ENCODE data around the gene BEAN1. TPM values are rescaled to one million over a fixed set of nuclear protein-coding genes. Genes with fewer than 3 reads are reported as not detected.

The BEAN1 gene
- total and polyA plus RNA-seq, 12 donors: 0.26 to 9.6 (median 2.0) TPM

DNA sequence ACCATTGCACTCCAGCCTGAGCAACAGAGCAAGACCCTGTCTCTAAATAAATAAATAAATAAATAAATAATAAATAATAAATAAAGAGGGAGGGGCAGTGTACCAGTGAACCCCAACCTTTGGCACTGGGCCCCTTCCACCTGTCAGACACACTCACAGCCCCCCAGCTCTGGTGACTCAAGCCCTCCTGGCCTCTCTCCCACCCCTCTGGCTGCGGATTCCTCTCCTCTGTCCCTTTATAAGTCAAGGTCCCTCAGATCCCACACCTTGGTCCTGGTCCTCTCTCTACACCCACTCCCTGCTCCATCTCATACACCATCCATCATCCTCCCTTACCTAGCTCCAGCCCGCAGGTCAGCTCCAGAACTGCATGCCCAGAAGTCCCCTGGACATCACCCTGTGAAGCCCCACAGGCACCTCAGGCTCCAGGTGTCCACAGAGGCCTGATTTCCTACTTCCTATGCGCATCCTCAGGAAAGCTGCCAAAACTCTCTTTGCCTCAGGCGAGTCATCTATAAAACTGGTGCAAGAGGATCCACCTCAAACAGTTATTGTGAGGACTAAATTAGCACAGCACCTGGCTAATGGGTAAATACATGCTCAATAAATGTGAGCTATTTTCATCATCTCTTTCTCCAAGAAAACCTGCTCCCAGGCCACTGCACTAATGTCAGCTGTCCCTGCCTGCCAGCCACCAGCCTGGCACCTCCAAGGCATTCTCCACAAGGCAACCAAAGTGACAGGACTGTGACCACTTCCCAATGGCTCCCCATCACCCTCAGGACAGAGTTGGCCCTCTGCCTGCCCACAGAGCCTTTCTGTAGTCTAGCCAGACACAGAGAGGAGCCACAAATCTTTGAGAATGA, 46.8 kb downstream of the BEAN1 start:
- peaks cover 0 to 19% (median 7%) of the 10 kb centered on the region in 9 donors for H3K4me1 ChIP-seq
- no peak overlapping the region for H3K27ac ChIP-seq
- DNase-seq (no peak), ATAC-seq (no peak)
- H3K36me3 ChIP-seq: no peaks in the 10 kb centered on the region
- TF ChIP-seq, protein P1, sequence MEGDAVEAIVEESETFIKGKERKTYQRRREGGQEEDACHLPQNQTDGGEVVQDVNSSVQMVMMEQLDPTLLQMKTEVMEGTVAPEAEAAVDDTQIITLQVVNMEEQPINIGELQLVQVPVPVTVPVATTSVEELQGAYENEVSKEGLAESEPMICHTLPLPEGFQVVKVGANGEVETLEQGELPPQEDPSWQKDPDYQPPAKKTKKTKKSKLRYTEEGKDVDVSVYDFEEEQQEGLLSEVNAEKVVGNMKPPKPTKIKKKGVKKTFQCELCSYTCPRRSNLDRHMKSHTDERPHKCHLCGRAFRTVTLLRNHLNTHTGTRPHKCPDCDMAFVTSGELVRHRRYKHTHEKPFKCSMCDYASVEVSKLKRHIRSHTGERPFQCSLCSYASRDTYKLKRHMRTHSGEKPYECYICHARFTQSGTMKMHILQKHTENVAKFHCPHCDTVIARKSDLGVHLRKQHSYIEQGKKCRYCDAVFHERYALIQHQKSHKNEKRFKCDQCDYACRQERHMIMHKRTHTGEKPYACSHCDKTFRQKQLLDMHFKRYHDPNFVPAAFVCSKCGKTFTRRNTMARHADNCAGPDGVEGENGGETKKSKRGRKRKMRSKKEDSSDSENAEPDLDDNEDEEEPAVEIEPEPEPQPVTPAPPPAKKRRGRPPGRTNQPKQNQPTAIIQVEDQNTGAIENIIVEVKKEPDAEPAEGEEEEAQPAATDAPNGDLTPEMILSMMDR (IDR thresholded peaks at IDR 0.05): no peak
- WGBS, 2 donors: 89 to 94% methylated on average over 4 of the region's 4 CpGs
- peaks cover 0 to 4% (median 0%) of the 10 kb centered on the region in 7 donors for H3K27me3 ChIP-seq
- no peak overlapping the region for H3K4me3 ChIP-seq
- intact Hi-C loops (cut with DNase I): no loop called here
- H3K9me3 ChIP-seq: no peaks in the 10 kb centered on the region

GRCh38 chr16:66474750-66475199, 47.7 kb downstream of the BEAN1 start:
- ATAC-seq: no peak
- peaks cover 0 to 22% (median 7%) of the 10 kb centered on the region in 9 donors for H3K4me1 ChIP-seq
- no peak for DNase-seq
- peaks cover 0 to 4% (median 0%) of the 10 kb centered on the region in 7 donors for H3K27me3 ChIP-seq
- H3K27ac ChIP-seq: no peak overlapping the region
- intact Hi-C loops (cut with DNase I): loop anchor here in 1 of 10 donors (5.0 kb wide), 1 partner anchor 47 kb away; the partner anchor contains the start of gene BEAN1
- no peak overlapping the region for H3K4me3 ChIP-seq
- H3K36me3 ChIP-seq: no peaks in the 10 kb centered on the region
- H3K9me3 ChIP-seq: no peaks in the 10 kb centered on the region
- WGBS, 2 donors: 39 to 62% methylated on average over 4 of the region's 4 CpGs
- TF ChIP-seq, protein P1 (IDR thresholded peaks at IDR 0.05): no peak

- Histone ChIP-seq H3K9me3 (no peaks in the 10 kb centered on the region), H3K36me3 (no peaks in the 10 kb centered on the region), H3K4me3 (no peak overlapping the region), H3K27me3 (peaks cover 0 to 4% (median 0%) of the 10 kb centered on the region in 7 donors), H3K4me1 (peaks cover 0 to 22% (median 7%) of the 10 kb centered on the region in 9 donors), H3K27ac (no peak overlapping the region)
- DNase-seq (no peak), ATAC-seq (no peak)
- 86 to 87% methylated on average over 2 of the region's 2 CpGs for WGBS, 2 donors
- intact Hi-C loops (cut with DNase I): loop anchor here in 1 of 10 donors (5.0 kb wide), 1 partner anchor 48 kb away; the partner anchor contains the start of gene BEAN1
- TF ChIP-seq, protein P1 (IDR thresholded peaks at IDR 0.05): no peak
Measured at GRCh38 chr16:66475232-66475631, 48.1 kb downstream of the BEAN1 start.

DNA sequence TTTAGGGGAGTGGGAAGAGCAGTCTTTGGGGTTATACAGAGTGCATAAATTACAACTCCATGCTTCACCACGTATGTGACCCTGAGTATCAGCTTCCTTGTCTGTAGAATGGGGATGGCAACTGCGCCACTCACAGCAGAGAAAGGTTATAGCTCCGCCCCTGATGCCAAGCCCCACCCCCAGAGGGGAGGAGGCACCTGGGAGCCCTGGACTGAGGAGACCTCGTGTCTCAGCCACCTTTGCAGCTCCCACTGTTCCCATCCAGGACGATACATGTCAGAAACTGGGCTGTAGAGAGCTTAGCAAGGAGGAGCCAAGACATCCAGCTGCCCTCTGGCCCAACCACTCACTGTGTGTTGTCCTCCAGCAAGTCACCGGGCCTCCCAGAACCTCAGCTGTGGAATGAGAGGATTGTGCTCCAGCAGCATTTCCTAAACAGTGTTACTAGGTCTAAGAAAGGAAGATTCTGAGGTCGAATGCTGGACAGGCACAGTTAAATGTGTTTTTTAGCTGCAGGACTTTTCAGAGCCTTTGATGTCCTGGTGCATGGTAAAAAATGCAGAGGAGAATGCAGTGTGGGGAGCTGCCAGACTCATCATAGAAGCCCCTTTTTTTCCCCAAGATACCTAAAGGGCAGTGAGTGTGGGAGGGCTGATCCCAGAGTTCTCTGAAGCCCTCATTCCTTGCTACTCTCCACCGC, 49.4 kb downstream of the BEAN1 start:
- DNase-seq: no peak
- Histone ChIP-seq H3K27ac (no peak overlapping the region), H3K36me3 (no peaks in the 10 kb centered on the region), H3K27me3 (peaks cover 0 to 4% (median 0%) of the 10 kb centered on the region in 7 donors), H3K9me3 (no peaks in the 10 kb centered on the region), H3K4me1 (peaks cover 0 to 22% (median 7%) of the 10 kb centered on the region in 9 donors), H3K4me3 (no peak overlapping the region)
- 61 to 68% methylated on average over 8 of the region's 8 CpGs for WGBS, 2 donors
- no peak for ATAC-seq
- intact Hi-C loops (cut with DNase I): loop anchor here in 1 of 10 donors (5.0 kb wide), 1 partner anchor 49 kb away; the partner anchor contains the start of gene BEAN1
- TF ChIP-seq, protein P1 (IDR thresholded peaks at IDR 0.05): no peak

Data from heart right ventricle (tissue), 16 donors.